Liver (tissue), 2 donors: ENCODE data around the gene ACTL9.

Experiments used
- YY1 ChIP-seq: IDR thresholded peaks from 2 replicates; pipeline ENCODE4 v1.6.1; 2016; ENCODE audit warnings: antibody characterized with exemption, mild to moderate bottlenecking
- TF ChIP-seq, protein P1 (sequence below): fragments of 150-350 bp; IDR thresholded peaks from 2 replicates; pipeline ENCODE4 v1.5.1; 2017; ENCODE audit warnings: improper control_type of control experiment, low read depth, low read length; ENCODE audit not compliant: missing input control
- TF ChIP-seq, protein P2 (sequence below): IDR thresholded peaks from 2 replicates; pipeline ENCODE4 v1.6.1; 2016; ENCODE audit warnings: antibody characterized with exemption
- donor health status: healthy.

DNA sequence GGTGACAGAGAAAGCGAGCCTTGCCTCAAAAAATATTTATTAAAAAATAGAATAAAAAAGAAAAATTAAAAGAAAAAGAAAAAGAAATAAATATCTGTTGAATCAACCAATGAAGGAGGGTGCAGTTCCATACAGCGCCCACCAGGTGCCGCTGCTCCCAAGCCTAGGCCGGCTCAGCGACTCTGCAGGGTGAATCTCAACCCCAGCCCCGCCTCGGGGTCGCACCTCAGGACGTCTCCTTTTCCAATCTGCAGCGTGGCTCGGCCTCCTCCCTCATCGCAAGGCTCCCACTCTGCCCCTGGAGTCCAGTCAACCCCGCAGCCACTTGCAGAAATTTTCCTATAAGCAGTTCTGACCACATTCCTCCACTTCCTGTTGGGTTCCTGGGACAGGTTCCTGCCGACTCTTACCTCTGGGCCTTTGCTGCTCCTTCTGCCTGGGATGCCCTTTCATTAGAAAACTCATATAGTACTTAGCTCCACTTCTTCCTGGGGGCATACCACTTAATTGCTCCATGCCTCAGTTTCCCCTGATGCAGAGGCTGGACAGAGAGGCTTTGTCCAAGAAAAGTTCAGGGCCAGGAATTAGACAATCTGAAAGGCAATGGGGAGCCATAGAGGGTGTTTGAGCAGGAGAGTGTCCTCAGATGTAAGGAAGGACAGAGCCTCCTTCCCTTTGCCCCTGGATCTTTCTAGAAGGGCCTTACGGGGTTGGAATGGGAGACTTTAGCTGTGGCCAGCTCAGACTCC lies 43.8 kb downstream of the ACTL9 start:
- TF ChIP-seq, protein P1, sequence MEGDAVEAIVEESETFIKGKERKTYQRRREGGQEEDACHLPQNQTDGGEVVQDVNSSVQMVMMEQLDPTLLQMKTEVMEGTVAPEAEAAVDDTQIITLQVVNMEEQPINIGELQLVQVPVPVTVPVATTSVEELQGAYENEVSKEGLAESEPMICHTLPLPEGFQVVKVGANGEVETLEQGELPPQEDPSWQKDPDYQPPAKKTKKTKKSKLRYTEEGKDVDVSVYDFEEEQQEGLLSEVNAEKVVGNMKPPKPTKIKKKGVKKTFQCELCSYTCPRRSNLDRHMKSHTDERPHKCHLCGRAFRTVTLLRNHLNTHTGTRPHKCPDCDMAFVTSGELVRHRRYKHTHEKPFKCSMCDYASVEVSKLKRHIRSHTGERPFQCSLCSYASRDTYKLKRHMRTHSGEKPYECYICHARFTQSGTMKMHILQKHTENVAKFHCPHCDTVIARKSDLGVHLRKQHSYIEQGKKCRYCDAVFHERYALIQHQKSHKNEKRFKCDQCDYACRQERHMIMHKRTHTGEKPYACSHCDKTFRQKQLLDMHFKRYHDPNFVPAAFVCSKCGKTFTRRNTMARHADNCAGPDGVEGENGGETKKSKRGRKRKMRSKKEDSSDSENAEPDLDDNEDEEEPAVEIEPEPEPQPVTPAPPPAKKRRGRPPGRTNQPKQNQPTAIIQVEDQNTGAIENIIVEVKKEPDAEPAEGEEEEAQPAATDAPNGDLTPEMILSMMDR = peak; percentile 91
- no peak for TF ChIP-seq YY1
- TF ChIP-seq, protein P2, sequence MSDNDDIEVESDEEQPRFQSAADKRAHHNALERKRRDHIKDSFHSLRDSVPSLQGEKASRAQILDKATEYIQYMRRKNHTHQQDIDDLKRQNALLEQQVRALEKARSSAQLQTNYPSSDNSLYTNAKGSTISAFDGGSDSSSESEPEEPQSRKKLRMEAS = no peak
